ENCODE results near the gene ENTHD1.
"Not testable (repeated sequence)": the region's sequence is repeated elsewhere in the genome, so short reads cannot be mapped to it uniquely, and the experiment has no call there.

ENTHD1 gene

GRCh38 chr22:39777716-39778454, 115.7 kb downstream of the ENTHD1 start:
- DNase-seq (ENCODE audit: low spot score), result no peak

DNA sequence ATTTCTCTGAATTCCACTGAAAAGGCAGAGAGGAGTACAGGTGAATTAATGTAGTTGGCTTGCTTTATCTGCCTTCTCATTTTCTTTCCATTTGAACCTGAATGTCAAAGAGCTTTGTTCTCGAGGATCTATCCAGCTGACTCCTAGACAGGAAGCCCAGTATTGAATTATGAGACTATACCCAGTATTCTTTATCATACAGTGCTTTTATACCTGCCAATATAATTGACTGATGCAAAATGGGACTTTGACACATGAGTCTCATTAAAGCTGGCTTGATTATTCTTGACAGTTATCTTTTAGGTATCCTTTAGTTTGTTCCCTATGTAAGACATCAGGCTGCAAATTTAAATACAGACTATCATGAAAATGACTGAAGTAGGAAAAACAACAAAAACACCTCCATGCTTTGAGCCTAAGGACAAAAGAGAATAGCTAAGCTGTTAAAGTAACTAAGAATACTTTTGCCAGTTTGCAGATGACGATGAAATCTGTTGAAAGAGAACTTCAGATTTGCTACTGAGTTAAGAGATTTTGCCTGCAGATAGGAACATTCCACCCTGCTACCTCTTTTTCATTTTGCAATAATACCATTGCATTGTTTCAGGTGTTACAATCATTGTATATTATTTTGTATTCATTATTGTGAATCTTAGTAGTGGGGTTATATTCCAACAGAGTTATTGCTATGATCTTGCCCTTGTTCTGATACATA, 117.1 kb downstream of the ENTHD1 start:
- no peak for DNase-seq (ENCODE audit: low spot score)

DNA sequence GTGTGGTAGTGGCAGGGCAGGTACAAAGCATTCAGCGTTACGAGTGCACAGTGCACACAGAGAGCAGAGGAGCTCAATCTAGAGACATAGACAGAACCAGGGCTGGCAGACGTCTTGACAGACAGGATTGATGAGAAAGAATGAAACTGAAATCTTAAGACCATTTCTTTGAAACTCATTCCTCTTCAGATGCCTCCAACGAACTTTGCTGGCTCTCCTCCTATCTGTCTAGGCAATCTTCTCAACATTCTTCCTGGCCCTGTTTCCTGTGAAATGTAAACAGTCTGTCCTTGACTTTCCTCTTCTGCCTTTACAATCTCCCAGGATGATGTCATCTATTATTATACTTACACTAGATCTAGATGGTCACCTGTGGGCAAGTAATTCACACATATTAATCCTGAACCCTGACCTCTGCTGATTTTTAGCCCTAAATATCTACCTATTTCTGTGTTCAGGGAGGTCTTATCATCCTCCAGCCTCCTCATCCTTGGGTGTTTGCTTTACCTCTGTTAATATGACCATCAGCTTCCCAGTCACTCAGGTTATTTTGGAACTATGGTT, 119.5 kb downstream of the ENTHD1 start:
- DNase-seq (ENCODE audit: low spot score), result no peak

DNA sequence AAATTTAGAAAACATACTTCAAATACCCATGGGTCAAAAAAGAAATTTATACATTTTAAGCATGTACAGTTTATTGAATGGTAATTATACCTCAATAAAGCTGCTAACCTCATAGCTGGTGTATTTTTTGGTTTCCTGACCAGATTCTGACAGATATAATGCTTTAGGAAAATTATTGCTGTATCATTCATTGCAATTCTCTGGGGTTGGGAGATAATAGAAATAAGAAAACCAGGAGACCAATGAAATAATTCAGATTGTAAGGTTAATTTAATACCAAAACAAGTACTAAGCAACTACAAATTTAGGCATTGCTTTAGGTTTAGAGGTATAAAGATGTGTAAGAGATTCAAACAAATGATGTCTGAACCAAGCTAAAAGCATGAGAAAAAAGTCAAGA, 120.1 kb downstream of the ENTHD1 start:
- DNase-seq (ENCODE audit: low spot score), result no peak

DNA sequence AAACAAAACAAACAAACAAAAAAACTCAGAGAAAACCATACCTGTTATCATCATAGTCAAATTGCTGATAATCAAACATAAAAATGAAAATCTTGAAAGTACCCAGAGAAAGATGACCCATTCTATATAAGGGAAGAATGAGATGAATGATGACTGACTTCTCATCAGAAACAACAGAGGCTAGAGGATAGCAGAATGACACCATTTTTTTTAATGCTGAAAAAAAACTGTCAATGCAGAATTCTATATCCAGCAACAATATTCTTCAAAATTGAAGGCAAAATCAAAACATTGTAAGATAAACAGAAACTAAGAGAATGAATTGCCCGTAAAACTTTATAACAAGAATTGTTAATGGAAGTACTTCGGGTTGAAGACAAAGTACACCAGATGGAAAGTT, 122.1 kb downstream of the ENTHD1 start:
- no peak for DNase-seq (ENCODE audit: low spot score)

GRCh38 chr22:39765661-39766060, 127.9 kb downstream of the ENTHD1 start:
- DNase-seq (ENCODE audit: low spot score), result no peak

- DNase-seq (ENCODE audit: low spot score), result no peak
These were observed 128.5 kb downstream of the ENTHD1 start for GRCh38 chr22:39765046-39765445.

GRCh38 chr22:39763276-39763675, 130.3 kb downstream of the ENTHD1 start:
- no peak for DNase-seq (ENCODE audit: low spot score)

- no peak for DNase-seq (ENCODE audit: low spot score)
These were observed 142.8 kb downstream of the ENTHD1 start for GRCh38 chr22:39750759-39751158.

GRCh38 chr22:39748877-39749276, 144.7 kb downstream of the ENTHD1 start:
- no peak for DNase-seq (ENCODE audit: low spot score)

DNA sequence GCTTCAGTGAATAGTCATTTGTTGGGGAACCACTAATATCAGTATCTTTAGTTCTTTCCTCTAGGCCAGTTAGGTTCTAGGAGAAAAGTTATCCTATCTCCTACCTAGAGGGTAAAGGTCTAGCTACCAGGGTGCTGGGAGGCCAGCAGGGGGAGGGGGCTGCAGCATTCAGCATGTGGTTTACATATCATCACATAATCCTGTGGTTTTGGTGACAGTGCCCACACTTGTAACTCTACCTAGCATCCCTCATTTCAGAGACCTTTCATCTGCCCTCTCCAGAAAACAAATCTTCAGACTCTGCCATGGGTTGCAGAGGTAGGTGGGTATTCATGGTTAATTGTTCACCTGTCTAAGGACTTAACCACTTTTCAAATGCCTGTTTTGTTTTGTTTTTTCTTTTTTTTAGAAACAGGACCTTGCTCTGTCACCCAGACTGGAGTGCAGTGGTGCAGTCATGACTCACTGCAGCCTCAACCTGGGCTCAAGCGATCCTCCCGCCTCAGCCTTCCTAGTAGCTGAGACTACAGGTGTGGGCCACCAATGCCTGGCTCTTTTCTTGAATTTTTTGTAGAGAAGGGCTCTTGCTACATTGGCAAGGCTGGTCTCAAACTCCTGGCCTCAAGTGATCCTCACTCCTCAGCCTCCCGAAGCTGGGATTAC, 146.8 kb downstream of the ENTHD1 start:
- no peak for DNase-seq (ENCODE audit: low spot score)

- no peak for DNase-seq (ENCODE audit: low spot score)
These were observed 147.8 kb downstream of the ENTHD1 start for GRCh38 chr22:39745789-39746188.

- no peak for DNase-seq (ENCODE audit: low spot score)
These were observed 149.2 kb downstream of the ENTHD1 start for GRCh38 chr22:39744353-39744752.

DNA sequence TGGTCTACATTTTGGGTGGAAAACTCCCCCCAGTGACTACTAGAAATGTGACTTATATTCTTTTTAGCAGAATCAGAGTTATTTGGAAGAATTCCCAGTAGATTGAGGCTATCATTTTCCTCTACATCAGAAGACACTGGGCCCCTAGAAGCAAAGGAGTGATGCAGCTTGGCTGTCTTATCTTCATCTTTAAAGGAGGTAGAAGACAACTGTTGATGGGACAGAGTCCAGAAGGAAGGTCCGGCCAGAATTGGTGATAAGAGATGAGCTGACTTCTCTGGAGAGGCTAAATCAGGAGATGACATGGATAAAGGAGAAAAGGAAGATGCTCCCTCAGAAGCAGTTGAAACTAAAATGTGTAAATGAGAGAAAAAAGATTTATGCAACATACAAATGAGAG, 149.6 kb downstream of the ENTHD1 start:
- DNase-seq (ENCODE audit: low spot score), result no peak

- no peak for DNase-seq (ENCODE audit: low spot score)
These were observed 154.1 kb downstream of the ENTHD1 start for GRCh38 chr22:39739338-39740027.

DNA sequence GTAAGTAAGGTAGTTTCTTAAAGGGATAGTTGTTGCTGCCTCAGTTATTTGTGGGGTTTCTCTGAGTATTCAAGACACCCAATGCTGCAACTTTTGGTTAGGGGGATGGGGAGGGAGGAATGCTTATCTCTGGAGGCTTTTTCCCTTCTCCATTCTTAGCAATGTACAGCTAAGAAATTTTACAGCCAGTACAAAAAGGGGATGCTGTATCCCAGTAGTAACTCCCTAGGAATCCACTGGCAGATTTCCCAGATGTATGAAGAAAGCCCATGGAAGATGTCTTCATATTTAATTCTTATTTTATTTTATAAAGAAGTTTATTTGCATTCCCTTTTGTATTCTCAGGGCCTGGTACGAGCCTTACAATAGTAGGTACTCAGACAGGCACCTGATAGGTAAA, 154.8 kb downstream of the ENTHD1 start:
- no peak for DNase-seq (ENCODE audit: low spot score)

- DNase-seq (ENCODE audit: low spot score), result no peak
These were observed 157.8 kb downstream of the ENTHD1 start for GRCh38 chr22:39735776-39736175.

DNA sequence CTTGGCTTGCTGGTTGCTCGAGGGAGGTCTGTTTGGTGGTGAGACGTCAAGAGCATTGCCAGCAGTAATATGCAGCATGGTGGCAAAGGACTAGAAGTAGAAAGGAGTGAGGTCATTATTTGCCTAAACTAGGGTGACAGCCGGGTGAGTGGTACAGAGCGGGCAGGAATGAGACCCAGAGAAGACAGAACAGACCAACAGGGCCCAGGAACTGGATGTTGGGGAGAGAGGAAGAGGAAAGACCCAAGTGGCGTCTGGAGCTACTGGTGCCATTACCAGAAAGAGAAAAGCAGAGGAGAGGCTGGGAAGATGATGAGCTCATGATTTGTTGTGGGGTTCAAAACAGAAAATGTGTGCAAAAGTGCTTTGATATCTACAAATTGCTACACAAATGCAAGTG, 158.7 kb downstream of the ENTHD1 start:
- no peak for DNase-seq (ENCODE audit: low spot score)

DNA sequence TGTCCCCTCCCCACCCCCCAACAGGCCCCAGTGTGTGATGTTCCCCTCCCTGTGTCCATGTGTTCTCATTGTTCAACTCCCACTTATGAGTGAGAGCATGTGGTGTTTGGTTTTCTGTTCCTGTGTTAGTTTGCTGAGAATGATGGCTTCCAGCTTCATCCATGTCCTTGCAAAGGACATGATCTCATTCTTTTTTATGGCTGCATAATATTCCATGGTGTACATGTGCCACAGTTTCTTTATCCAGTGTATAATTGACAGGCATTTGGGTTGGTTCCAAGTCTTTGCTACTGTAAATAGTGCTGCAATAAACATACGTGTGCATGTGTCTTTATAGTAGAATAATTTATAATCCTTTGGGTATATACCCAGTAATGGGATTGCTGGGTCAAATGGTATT, 159.5 kb downstream of the ENTHD1 start:
- not testable (repeated sequence) for DNase-seq (ENCODE audit: low spot score)

- DNase-seq (ENCODE audit: low spot score), result no peak
These were observed 160.4 kb downstream of the ENTHD1 start for GRCh38 chr22:39733191-39733590.

- no peak for DNase-seq (ENCODE audit: low spot score)
These were observed 160.9 kb downstream of the ENTHD1 start for GRCh38 chr22:39732625-39733024.

GRCh38 chr22:39731881-39732555, 161.5 kb downstream of the ENTHD1 start:
- no peak for DNase-seq (ENCODE audit: low spot score)

Data from AG20443 (cell line).